IMR-90 (cell line): ENCODE results near the gene TNNT1. TPM values are rescaled to one million over a fixed set of nuclear protein-coding genes. Genes with fewer than 3 reads are reported as not detected.

Source experiments
- ATAC-seq: fragments of 200-7000 bp; cut with Tn5 transposase; 2 replicates; pipeline ENCODE4 v1.9.1; 2020; ENCODE audit warnings: low read depth, mild to moderate bottlenecking, moderate library complexity
- BruUV-seq: library from RNA; stranded (reverse); fragments of 400-500 nt; replicated peaks from 2 replicates; lab custom pipeline; 2021; lab: Mats Ljungman, UMichigan
- CTCF ChIA-PET: fragments of 300-600 bp; formaldehyde crosslinking; extraction: SDS; loops from one replicate; lab custom pipeline; 2021; ENCODE audit warnings: antibody characterized with exemption; lab: Yijun Ruan, JAX
- POLR2A ChIA-PET: fragments of 300-600 bp; sonication (Branson Sonifier 250); formaldehyde crosslinking; loops from one replicate; lab custom pipeline; 2022; ENCODE audit warnings: antibody characterized with exemption; ENCODE audit not compliant: unreplicated experiment; lab: Charles Lee
- DNase-seq: peaks from one replicate; pipeline ENCODE4 v3.0.0; 2013
- H2AFZ ChIP-seq: replicated peaks from 2 replicates; pipeline ENCODE3; 2013; ENCODE audit warnings: low read length, mild to moderate bottlenecking; ENCODE audit not compliant: poor library complexity
- H2AK5ac ChIP-seq: 2 replicates; pipeline ENCODE4 v1.6.1; 2013; ENCODE audit warnings: low read depth, low read length, inconsistent platforms
- H2AK9ac ChIP-seq: replicated peaks from 2 replicates; pipeline ENCODE3; 2013; ENCODE audit warnings: mild to moderate bottlenecking, low read depth, low read length, moderate library complexity; ENCODE audit not compliant: poor library complexity
- H2BK120ac ChIP-seq: 2 replicates; pipeline ENCODE4 v1.6.1; 2013; ENCODE audit warnings: low read depth, low read length, inconsistent platforms
- H2BK15ac ChIP-seq: 3 replicates; pipeline ENCODE4 v1.6.1; 2013; ENCODE audit warnings: low read depth, low read length, inconsistent platforms
- H2BK20ac ChIP-seq: 2 replicates; pipeline ENCODE4 v1.6.1; 2013; ENCODE audit warnings: low read depth, mild to moderate bottlenecking, inconsistent platforms, low read length, moderate library complexity
- H2BK5ac ChIP-seq: 2 replicates; pipeline ENCODE4 v1.6.1; 2013; ENCODE audit warnings: mild to moderate bottlenecking, low read depth, low read length, inconsistent platforms; ENCODE audit not compliant: poor library complexity, severe bottlenecking
- H3K14ac ChIP-seq: replicated peaks from 2 replicates; pipeline ENCODE4 v1.6.1; 2013; ENCODE audit warnings: low read depth, low read length, inconsistent platforms
- H3K18ac ChIP-seq: 2 replicates; pipeline ENCODE4 v1.6.1; 2013; ENCODE audit warnings: low read depth, low read length, control low read depth
- H3K23ac ChIP-seq: 2 replicates; pipeline ENCODE4 v1.6.1; 2013; ENCODE audit warnings: low read depth, low read length, inconsistent platforms
- H3K27ac ChIP-seq: 2 replicates; pipeline ENCODE4 v1.5.1; 2013; ENCODE audit warnings: mild to moderate bottlenecking, control low read depth, low read length; ENCODE audit not compliant: insufficient read depth
- H3K27me3 ChIP-seq: 2 replicates; pipeline ENCODE4 v1.6.1; 2013; ENCODE audit warnings: low read length; ENCODE audit not compliant: control insufficient read depth, insufficient read depth
- H3K36me3 ChIP-seq: 2 replicates; pipeline ENCODE4 v1.6.1; 2013; ENCODE audit warnings: low read length, mixed read lengths; ENCODE audit not compliant: control insufficient read depth, insufficient read depth
- H3K4ac ChIP-seq: 2 replicates; pipeline ENCODE4 v1.6.1; 2013; ENCODE audit warnings: low read depth, low read length, inconsistent platforms
- H3K4me1 ChIP-seq: 2 replicates; pipeline ENCODE4 v1.6.1; 2013; ENCODE audit warnings: low read length, mixed read lengths; ENCODE audit not compliant: control insufficient read depth, insufficient read depth
- H3K4me2 ChIP-seq: 2 replicates; pipeline ENCODE4 v1.6.1; 2013; ENCODE audit warnings: low read depth, mild to moderate bottlenecking, control low read depth, low read length, moderate library complexity
- H3K4me3 ChIP-seq: 2 replicates; pipeline ENCODE4 v1.5.1; 2013; ENCODE audit warnings: low read depth, mild to moderate bottlenecking, control low read depth, low read length, moderate library complexity; ENCODE audit not compliant: insufficient read depth
- H3K56ac ChIP-seq: 2 replicates; pipeline ENCODE4 v1.6.1; 2013; ENCODE audit warnings: low read length, inconsistent platforms; ENCODE audit not compliant: insufficient read depth; ENCODE audit errors: extremely low read depth
- H3K79me1 ChIP-seq, 2 experiments: 2 replicates each; pipeline ENCODE4 v1.6.1; 2013; ENCODE audit warnings: low read length in 2 of 2, inconsistent platforms in 1 of 2, low read depth in 1 of 2
- H3K9ac ChIP-seq: 2 replicates; pipeline ENCODE4 v1.6.1; 2013; ENCODE audit warnings: low read depth, low read length, control low read depth
- H3K9me1 ChIP-seq: 2 replicates; pipeline ENCODE4 v1.6.1; 2013; ENCODE audit warnings: low read length, inconsistent platforms; ENCODE audit not compliant: insufficient read depth
- H3K9me3 ChIP-seq: 2 replicates; pipeline ENCODE4 v1.6.1; 2013; ENCODE audit warnings: low read length; ENCODE audit not compliant: control insufficient read depth, insufficient read depth
- H4K20me1 ChIP-seq: 2 replicates; pipeline ENCODE4 v1.6.1; 2013; ENCODE audit warnings: low read length, inconsistent platforms; ENCODE audit not compliant: insufficient read depth
- H4K5ac ChIP-seq: 2 replicates; pipeline ENCODE4 v1.6.1; 2013; ENCODE audit warnings: mild to moderate bottlenecking, low read depth, low read length, control low read depth
- H4K8ac ChIP-seq, 2 experiments: 2 replicates each; pipeline ENCODE4 v1.6.1; 2013; ENCODE audit warnings: low read depth in 2 of 2, low read length in 2 of 2, control low read depth in 1 of 2, inconsistent platforms in 1 of 2
- H4K91ac ChIP-seq: 2 replicates; pipeline ENCODE4 v1.6.1; 2013; ENCODE audit warnings: low read depth, low read length, inconsistent platforms; ENCODE audit not compliant: insufficient read depth
- RCOR1 ChIP-seq: IDR thresholded peaks from 2 replicates; pipeline ENCODE4 v1.6.1; 2012; ENCODE audit warnings: mild to moderate bottlenecking, low read length, improper control_type of control experiment; ENCODE audit not compliant: insufficient replicate concordance
- USF2 ChIP-seq: fragments of 150-350 bp; IDR thresholded peaks from 2 replicates; pipeline ENCODE4 v1.6.1; 2017; ENCODE audit warnings: mild to moderate bottlenecking, antibody characterized with exemption, low read length, low read depth
- WGBS, 2 experiments: methylation state at CpG; one replicate each; pipeline versions ENCODE4 v1.1.5 to v1.1.7; 2013; ENCODE audit warnings: missing lambda C conversion rate in 2 of 2; ENCODE audit not compliant: insufficient read length in 1 of 2; ENCODE audit errors: extremely low coverage in 2 of 2; 5-methylcytosine and 5-hydroxymethylcytosine counted together
- dilution Hi-C: fragments of 300-500 bp; cut with HindIII; formaldehyde crosslinking; loops from one replicate; pipeline ENCODE4 v1.14.3; 2018; ENCODE audit warnings: low sequenced_read_pairs; ENCODE audit not compliant: unreplicated experiment
- in situ Hi-C: fragments of 300-500 bp; cut with MboI; formaldehyde crosslinking; loops from 3 replicates; pipeline ENCODE4 v1.14.3; 2019; ENCODE audit warnings: low sequenced_read_pairs, inconsistent platforms, mixed read lengths
- intact Hi-C: fragments of 100-400 bp; cut with micrococcal nuclease; formaldehyde crosslinking; loops from 2 replicates; pipeline ENCODE4 v1.10.0; 2022
- polyA plus RNA-seq, 3 experiments: library from polyadenylated mRNA; depleted of rRNA; stranded (reverse); fragments of >200 nt; gene quantifications; 2 replicates each; pipeline ENCODE4 v1.2.3, GENCODE V29; 2012; ENCODE audit warnings: low replicate concordance in 1 of 3
- total RNA-seq: library from RNA; depleted of rRNA; stranded (reverse); fragments of >200 nt; gene quantifications from 2 replicates; pipeline ENCODE4 v1.2.3, GENCODE V29; 2012

The TNNT1 gene
- total and polyA plus RNA-seq, 2 of the 4 experiments (the other 2 are of a cell fraction): 1.3 to 2.6 TPM

GRCh38 chr19:55171440-55171839 is 22.4 kb upstream of the TNNT1 start:
- no peak overlapping the region for H4K91ac ChIP-seq
- no TSS peak for BruUV-seq
- H4K20me1 ChIP-seq: peaks cover 3% of the 10 kb centered on the region

More at GRCh38 chr19:55171440-55171839, 22.4 kb upstream of the TNNT1 start:
- CTCF ChIA-PET: no interaction called here
- no CpG with 5 or more reads among the region's 5 CpGs for WGBS, 2 experiments
- H3K9me1 ChIP-seq: no peaks in the 10 kb centered on the region
- H2BK5ac ChIP-seq: no peak overlapping the region
- no peak overlapping the region for H4K5ac ChIP-seq
- H3K4ac ChIP-seq: no peak overlapping the region
- H3K14ac ChIP-seq: no peak overlapping the region
- H2BK15ac ChIP-seq: no peak overlapping the region
- no peak overlapping the region for H3K4me2 ChIP-seq
- H2AK9ac ChIP-seq: no peak overlapping the region
- ATAC-seq (no peak), DNase-seq (no peak)
- intact Hi-C loops (no loop called here), in situ Hi-C loops (no loop called here), dilution Hi-C loops (no loop called here)
- no peak overlapping the region for H4K8ac ChIP-seq
- H2AFZ ChIP-seq: no peak overlapping the region
- H2BK20ac ChIP-seq: no peak overlapping the region
- H3K4me3 ChIP-seq: no peak overlapping the region
- H3K56ac ChIP-seq: no peak overlapping the region
- peaks cover 17% of the 10 kb centered on the region for H3K27me3 ChIP-seq
- TF ChIP-seq USF2: no peak
- TF ChIP-seq RCOR1: no peak
- H3K27ac ChIP-seq: no peak overlapping the region
- no peak overlapping the region for H2AK5ac ChIP-seq
- H2BK120ac ChIP-seq: no peak overlapping the region
- no peaks in the 10 kb centered on the region for H3K79me1 ChIP-seq
- H3K9ac ChIP-seq: no peak overlapping the region
- H3K23ac ChIP-seq: no peak overlapping the region
- H3K36me3 ChIP-seq: no peaks in the 10 kb centered on the region
- H3K18ac ChIP-seq: no peak overlapping the region
- peaks cover 4% of the 10 kb centered on the region; the same call in 1 of the 2 replicates for H3K4me1 ChIP-seq
- POLR2A ChIA-PET: no interaction called here
- no peaks in the 10 kb centered on the region for H3K9me3 ChIP-seq
